H9 (cell line): Measurements from ENCODE around the gene ARMC2. TPM values are rescaled to one million over a fixed set of nuclear protein-coding genes. Genes with fewer than 3 reads are reported as not detected.

ENCODE experiments used
- DNase-seq: peaks from one replicate; pipeline ENCODE4 v3.0.0-alpha.2; 2017
- H2AFZ ChIP-seq: one replicate; pipeline ENCODE4 v1.6.1; 2013; ENCODE audit warnings: mild to moderate bottlenecking, low read length, control low read depth, moderate library complexity
- H2AK5ac ChIP-seq: 2 replicates; pipeline ENCODE4 v1.6.1; 2013; ENCODE audit warnings: low read length, control low read depth, mixed read lengths; ENCODE audit not compliant: insufficient read length
- H2BK120ac ChIP-seq: one replicate; pipeline ENCODE4 v1.6.1; 2013; ENCODE audit warnings: low read depth, mild to moderate bottlenecking, low read length, control low read depth, inconsistent platforms; ENCODE audit not compliant: poor library complexity, severe bottlenecking
- H2BK12ac ChIP-seq: 2 replicates; pipeline ENCODE4 v1.6.1; 2013; ENCODE audit warnings: low read length, control low read depth, mixed read lengths, low read depth; ENCODE audit not compliant: insufficient read length
- H2BK15ac ChIP-seq: 2 replicates; pipeline ENCODE4 v1.6.1; 2013; ENCODE audit warnings: low read depth, low read length, control low read depth
- H2BK20ac ChIP-seq: one replicate; pipeline ENCODE4 v1.6.1; 2013; ENCODE audit warnings: low read depth, mild to moderate bottlenecking, low read length, control low read depth, inconsistent platforms; ENCODE audit not compliant: poor library complexity, severe bottlenecking
- H2BK5ac ChIP-seq: 2 replicates; pipeline ENCODE4 v1.6.1; 2013; ENCODE audit warnings: low read length, control low read depth, mixed read lengths; ENCODE audit not compliant: insufficient read length
- H3K14ac ChIP-seq: 2 replicates; pipeline ENCODE4 v1.6.1; 2013; ENCODE audit warnings: low read length, control low read depth; ENCODE audit not compliant: insufficient read depth
- H3K18ac ChIP-seq: 2 replicates; pipeline ENCODE4 v1.6.1; 2013; ENCODE audit warnings: low read depth, mild to moderate bottlenecking, mixed read lengths, low read length, control low read depth; ENCODE audit not compliant: insufficient read length
- H3K23ac ChIP-seq: 2 replicates; pipeline ENCODE4 v1.6.1; 2013; ENCODE audit warnings: low read length, control low read depth, mixed read lengths, low read depth; ENCODE audit not compliant: insufficient read length
- H3K23me2 ChIP-seq: 2 replicates; pipeline ENCODE4 v1.6.1; 2013; ENCODE audit warnings: low read depth, mild to moderate bottlenecking, mixed read lengths, low read length, control low read depth; ENCODE audit not compliant: insufficient read length, poor library complexity, severe bottlenecking
- H3K27ac ChIP-seq: 2 replicates; pipeline ENCODE4 v1.5.1; 2013; ENCODE audit warnings: low read length, control low read depth, mixed read lengths, low read depth; ENCODE audit not compliant: insufficient read length
- H3K27me3 ChIP-seq: 2 replicates; pipeline ENCODE4 v1.6.1; 2013; ENCODE audit warnings: low read length, control low read depth, inconsistent platforms; ENCODE audit not compliant: insufficient read depth
- H3K4ac ChIP-seq: 2 replicates; pipeline ENCODE4 v1.6.1; 2013; ENCODE audit warnings: low read depth, mild to moderate bottlenecking, control low read depth, inconsistent platforms, low read length, moderate library complexity
- H3K4me1 ChIP-seq: 2 replicates; pipeline ENCODE4 v1.6.1; 2013; ENCODE audit warnings: low read length, control low read depth, inconsistent platforms; ENCODE audit not compliant: insufficient read depth
- H3K4me2 ChIP-seq: 2 replicates; pipeline ENCODE4 v1.6.1; 2013; ENCODE audit warnings: low read length, control low read depth, mixed read lengths; ENCODE audit not compliant: insufficient read length, insufficient read depth
- H3K56ac ChIP-seq: 2 replicates; pipeline ENCODE4 v1.6.1; 2013; ENCODE audit warnings: low read depth, mild to moderate bottlenecking, mixed read lengths, low read length, control low read depth; ENCODE audit not compliant: insufficient read length
- H3K79me1 ChIP-seq: 2 replicates; pipeline ENCODE4 v1.6.1; 2013; ENCODE audit warnings: low read depth, mild to moderate bottlenecking, moderate library complexity, low read length, control low read depth, inconsistent platforms; ENCODE audit not compliant: insufficient read depth, poor library complexity, severe bottlenecking
- H3K79me2 ChIP-seq: 2 replicates; pipeline ENCODE4 v1.6.1; 2013; ENCODE audit warnings: low read length, control low read depth, inconsistent platforms; ENCODE audit not compliant: insufficient read depth
- H3K9ac ChIP-seq: 2 replicates; pipeline ENCODE4 v1.6.1; 2013; ENCODE audit warnings: low read length, control low read depth, mixed read lengths; ENCODE audit not compliant: insufficient read length; ENCODE audit errors: extremely low read depth
- H3K9me3 ChIP-seq: one replicate; pipeline ENCODE4 v1.6.1; 2013; ENCODE audit warnings: low read depth, low read length, inconsistent platforms; ENCODE audit not compliant: control insufficient read depth
- H3T11ph ChIP-seq: one replicate; pipeline ENCODE4 v1.6.1; 2013; ENCODE audit warnings: mild to moderate bottlenecking, low read length, control low read depth, inconsistent platforms
- H4K20me1 ChIP-seq: one replicate; pipeline ENCODE4 v1.6.1; 2013; ENCODE audit not compliant: control insufficient read depth, insufficient read length, insufficient read depth
- H4K5ac ChIP-seq: 2 replicates; pipeline ENCODE4 v1.6.1; 2013; ENCODE audit warnings: low read depth, mild to moderate bottlenecking, mixed read lengths, low read length, control low read depth; ENCODE audit not compliant: insufficient read length
- H4K8ac ChIP-seq: replicated peaks from 2 replicates; pipeline ENCODE4 v1.6.1; 2013; ENCODE audit warnings: low read length, control low read depth, mixed read lengths, low read depth; ENCODE audit not compliant: insufficient read length
- H4K91ac ChIP-seq: 2 replicates; pipeline ENCODE4 v1.6.1; 2013; ENCODE audit warnings: low read depth, mild to moderate bottlenecking, moderate library complexity, mixed read lengths, low read length, control low read depth; ENCODE audit not compliant: insufficient read length
- H3K27ac Mint-ChIP-seq, 3 experiments: 2 replicates in 2 of 3; 3 replicates in 1 of 3; pipeline ENCODE4 v1.8.0; 2020 to 2021; ENCODE audit warnings: mixed read lengths in 3 of 3, mild to moderate bottlenecking in 1 of 3, moderate library complexity in 1 of 3
- H3K27me3 Mint-ChIP-seq: 2 replicates; pipeline ENCODE4 v1.8.0; 2021; ENCODE audit warnings: low read depth, mild to moderate bottlenecking, moderate library complexity, mixed read lengths
- H3K36me3 Mint-ChIP-seq, 3 experiments: 2 replicates in 2 of 3; 3 replicates in 1 of 3; pipeline ENCODE4 v1.8.0; 2020 to 2021; ENCODE audit warnings: low read depth in 3 of 3, mixed read lengths in 3 of 3; ENCODE audit not compliant: insufficient read depth in 1 of 3
- H3K4me1 Mint-ChIP-seq, 2 experiments: 2 replicates each; pipeline ENCODE4 v1.8.0; 2020; ENCODE audit warnings: mixed read lengths in 2 of 2
- H3K4me3 Mint-ChIP-seq, 2 experiments: 2 replicates in 1 of 2; 3 replicates in 1 of 2; pipeline ENCODE4 v1.8.0; 2020 to 2021; ENCODE audit warnings: mild to moderate bottlenecking in 2 of 2, mixed read lengths in 2 of 2, moderate library complexity in 1 of 2
- H3K9me3 Mint-ChIP-seq, 2 experiments: 2 replicates in 1 of 2; 3 replicates in 1 of 2; pipeline ENCODE4 v1.8.0; 2020; ENCODE audit warnings: mild to moderate bottlenecking in 2 of 2, mixed read lengths in 2 of 2, moderate library complexity in 1 of 2
- CTCF ChIP-seq: fragments of 200-600 bp; sonication (generic); conservative IDR thresholded peaks from 3 replicates; pipeline ENCODE4 v1.8.0; 2021; ENCODE audit warnings: antibody characterized with exemption, mild to moderate bottlenecking
- WGBS: extraction: QIAGEN DNeasy Blood & Tissue Kit; methylation state at CpG from one replicate; pipeline ENCODE4 v1.1.7; 2013; ENCODE audit warnings: missing lambda C conversion rate, low lambda C conversion rate, mixed read lengths; ENCODE audit not compliant: insufficient read length; ENCODE audit errors: extremely low coverage; 5-methylcytosine and 5-hydroxymethylcytosine counted together
- total RNA-seq: library from RNA; stranded (reverse); gene quantifications from 2 replicates; pipeline ENCODE4 v1.2.1, GENCODE V29; 2021

ARMC2 gene
- total RNA-seq, 1 experiment from 2014 or later = 2.8 TPM

GRCh38 chr6:108944071-108944470 lies 95.8 kb downstream of the ARMC2 start:
- no peak overlapping the region for H3K18ac ChIP-seq
- no peaks in the 10 kb centered on the region for H4K20me1 ChIP-seq
- H3K56ac ChIP-seq = no peak overlapping the region
- peaks cover 0 to 2% of the 10 kb centered on the region in 2 experiments; a peak in 2 of 5 replicates for H3K9me3 Mint-ChIP-seq
- peaks cover 17 to 24% of the 10 kb centered on the region in 2 experiments for H3K4me1 Mint-ChIP-seq
- no peak overlapping the region for H4K91ac ChIP-seq
- H3K4ac ChIP-seq = no peak overlapping the region
- no peak overlapping the region for H3K4me3 Mint-ChIP-seq
- DNase-seq = no peak
- H3K23ac ChIP-seq = no peak overlapping the region
- no peak overlapping the region for H3T11ph ChIP-seq
- H4K5ac ChIP-seq = no peak overlapping the region
- H2BK5ac ChIP-seq = no peak overlapping the region
- no peaks in the 10 kb centered on the region for H3K79me2 ChIP-seq
- H3K4me2 ChIP-seq = no peak overlapping the region
- no peak overlapping the region for H3K14ac ChIP-seq
- no peak overlapping the region for H2BK12ac ChIP-seq
- H3K27me3 Mint-ChIP-seq = peaks cover 2% of the 10 kb centered on the region
- no peaks in the 10 kb centered on the region for H3K23me2 ChIP-seq
- H3K27me3 ChIP-seq = no peaks in the 10 kb centered on the region; the same call in 1 of the 2 replicates
- no CpG with 5 or more reads among the region's 1 CpG for WGBS
- H3K27ac ChIP-seq = no peak overlapping the region
- no peak for TF ChIP-seq CTCF
- H2BK20ac ChIP-seq = no peak overlapping the region
- H3K4me1 ChIP-seq = peaks cover 2% of the 10 kb centered on the region; the same call in 1 of the 2 replicates
- H2AFZ ChIP-seq = no peak overlapping the region
- H3K79me1 ChIP-seq = no peaks in the 10 kb centered on the region
- no peak overlapping the region for H2BK120ac ChIP-seq
- no peak overlapping the region for H2AK5ac ChIP-seq
- no peak overlapping the region for H4K8ac ChIP-seq
- no peak overlapping the region for H2BK15ac ChIP-seq
- H3K27ac Mint-ChIP-seq = no peak overlapping the region
- no peaks in the 10 kb centered on the region for H3K9me3 ChIP-seq
- peaks cover 2 to 5% (median 4%) of the 10 kb centered on the region in 3 experiments; a peak in 4 of 7 replicates for H3K36me3 Mint-ChIP-seq
- H3K9ac ChIP-seq = no peak overlapping the region
